ENCODE results near the gene GRK5.

GRK5 gene

DNA sequence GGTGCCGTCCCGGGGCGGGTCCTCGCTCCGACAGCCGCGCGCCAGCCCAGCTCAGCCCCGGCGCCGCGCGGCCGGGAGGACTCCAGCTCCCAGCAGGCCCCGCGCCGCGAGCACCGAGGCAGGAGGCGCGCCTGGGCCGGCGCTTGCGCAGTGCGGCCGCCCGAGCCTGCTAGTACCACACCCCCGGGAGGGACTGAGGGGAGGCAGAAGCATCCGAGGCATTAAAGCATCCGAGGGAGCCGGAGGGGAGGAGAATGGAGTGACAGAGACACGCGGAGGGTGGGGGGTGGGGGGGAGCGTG is at the start of gene GRK5:
Gene GRK5 (plus strand): TSS at position 206 of the 301 bp plus-strand sequence. CDS start 347 bp downstream, outside the sequence.
- DNase-seq (ENCODE audit: low spot score): peak; percentile 99
- TF ChIP-seq, protein P1, sequence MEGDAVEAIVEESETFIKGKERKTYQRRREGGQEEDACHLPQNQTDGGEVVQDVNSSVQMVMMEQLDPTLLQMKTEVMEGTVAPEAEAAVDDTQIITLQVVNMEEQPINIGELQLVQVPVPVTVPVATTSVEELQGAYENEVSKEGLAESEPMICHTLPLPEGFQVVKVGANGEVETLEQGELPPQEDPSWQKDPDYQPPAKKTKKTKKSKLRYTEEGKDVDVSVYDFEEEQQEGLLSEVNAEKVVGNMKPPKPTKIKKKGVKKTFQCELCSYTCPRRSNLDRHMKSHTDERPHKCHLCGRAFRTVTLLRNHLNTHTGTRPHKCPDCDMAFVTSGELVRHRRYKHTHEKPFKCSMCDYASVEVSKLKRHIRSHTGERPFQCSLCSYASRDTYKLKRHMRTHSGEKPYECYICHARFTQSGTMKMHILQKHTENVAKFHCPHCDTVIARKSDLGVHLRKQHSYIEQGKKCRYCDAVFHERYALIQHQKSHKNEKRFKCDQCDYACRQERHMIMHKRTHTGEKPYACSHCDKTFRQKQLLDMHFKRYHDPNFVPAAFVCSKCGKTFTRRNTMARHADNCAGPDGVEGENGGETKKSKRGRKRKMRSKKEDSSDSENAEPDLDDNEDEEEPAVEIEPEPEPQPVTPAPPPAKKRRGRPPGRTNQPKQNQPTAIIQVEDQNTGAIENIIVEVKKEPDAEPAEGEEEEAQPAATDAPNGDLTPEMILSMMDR (IDR thresholded peaks at IDR 0.05; ENCODE audit: extremely low read depth, missing control alignments): no peak

DNA sequence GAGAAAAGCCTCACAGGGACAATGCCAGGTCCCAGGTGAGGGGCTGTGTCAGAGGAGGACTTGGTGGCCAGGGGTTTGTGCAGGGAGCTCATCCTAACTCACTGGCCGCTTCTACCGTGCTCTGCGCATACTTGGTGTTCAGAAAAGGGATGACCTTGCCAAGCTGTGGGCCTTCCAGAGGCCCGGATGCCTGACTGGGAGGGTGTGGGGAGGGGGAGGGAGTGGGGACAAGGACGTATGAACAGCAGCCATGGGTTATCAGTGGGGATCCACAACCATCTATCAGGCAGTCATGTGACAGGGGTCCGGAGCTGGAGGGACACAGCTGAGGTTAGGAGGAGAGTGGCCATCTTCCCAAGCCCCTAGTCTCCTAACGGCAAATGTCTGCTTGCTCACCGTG is 48.0 kb upstream of the GRK5 start:
- DNase-seq (ENCODE audit: low spot score): no peak
- TF ChIP-seq, protein P1 (IDR thresholded peaks at IDR 0.05; ENCODE audit: extremely low read depth, missing control alignments): no peak

DNA sequence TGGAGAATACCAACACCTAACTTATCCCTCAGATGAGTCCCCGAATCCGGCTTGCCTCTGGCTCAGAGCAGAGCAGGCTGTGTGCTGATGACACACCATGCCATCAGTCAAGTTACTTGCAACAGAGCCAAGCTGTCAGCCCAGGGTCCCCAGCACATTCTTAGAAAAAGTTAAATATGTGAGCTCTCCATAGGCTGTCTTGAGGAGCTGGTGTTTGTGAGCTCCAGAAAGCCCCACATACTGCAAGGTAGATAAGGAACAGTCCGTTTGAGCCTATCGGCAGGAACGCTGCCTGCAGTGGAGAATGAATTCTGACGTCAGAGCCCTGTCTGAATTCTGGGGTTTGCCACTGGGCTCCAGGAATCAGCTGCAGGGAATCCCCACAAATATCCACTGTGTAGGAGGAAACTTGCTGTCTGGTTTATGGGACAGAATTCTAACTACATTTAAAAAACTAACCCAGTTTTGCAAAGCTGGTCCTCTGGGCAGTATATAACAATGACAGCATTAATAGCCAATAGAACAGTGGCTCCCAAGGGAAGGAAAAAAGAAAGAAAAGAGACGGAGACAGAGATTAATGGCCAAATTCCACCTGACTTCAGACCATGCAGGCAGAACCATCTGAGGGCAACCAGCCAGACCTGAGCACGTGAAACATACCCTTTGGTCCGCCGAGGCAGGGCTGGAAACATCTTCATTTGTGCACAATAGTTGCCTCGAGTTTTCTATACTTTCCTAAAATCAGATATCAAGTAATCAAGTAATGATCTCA is 45.5 kb upstream of the GRK5 start:
- TF ChIP-seq, protein P1 (IDR thresholded peaks at IDR 0.05; ENCODE audit: extremely low read depth, missing control alignments): no peak
- no peak for DNase-seq (ENCODE audit: low spot score)

DNA sequence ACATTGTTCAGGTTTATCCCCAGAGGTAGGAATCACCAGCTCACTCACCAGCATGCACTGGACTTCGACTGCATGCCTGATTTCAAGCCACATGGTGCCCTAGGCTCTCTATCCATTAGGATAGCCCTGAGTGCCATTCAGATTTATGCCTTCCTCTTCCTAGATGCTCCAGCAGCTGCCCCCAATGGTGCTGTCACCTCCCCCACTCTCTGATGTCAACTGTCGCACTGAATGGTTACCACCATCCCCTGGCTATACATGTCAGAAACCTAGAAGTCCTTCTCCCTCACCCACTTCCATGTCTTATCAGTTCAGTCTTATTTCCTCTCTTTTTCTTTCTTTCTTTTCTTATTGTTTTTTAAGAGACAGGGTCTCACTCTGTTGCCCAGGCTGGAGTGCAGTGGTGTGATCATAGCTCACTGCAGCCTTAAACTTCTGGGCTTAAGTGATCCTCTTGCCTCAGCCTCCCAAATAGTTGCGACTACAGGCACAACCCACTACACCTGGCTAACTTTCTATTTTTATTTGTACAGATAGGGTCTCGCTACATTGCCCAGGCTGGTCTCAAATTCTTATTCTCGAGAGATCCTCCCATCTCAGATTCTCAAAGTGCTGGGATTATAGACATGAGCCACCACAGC is 44.8 kb upstream of the GRK5 start:
- no peak for DNase-seq (ENCODE audit: low spot score)
- TF ChIP-seq, protein P1 (IDR thresholded peaks at IDR 0.05; ENCODE audit: extremely low read depth, missing control alignments): no peak

DNA sequence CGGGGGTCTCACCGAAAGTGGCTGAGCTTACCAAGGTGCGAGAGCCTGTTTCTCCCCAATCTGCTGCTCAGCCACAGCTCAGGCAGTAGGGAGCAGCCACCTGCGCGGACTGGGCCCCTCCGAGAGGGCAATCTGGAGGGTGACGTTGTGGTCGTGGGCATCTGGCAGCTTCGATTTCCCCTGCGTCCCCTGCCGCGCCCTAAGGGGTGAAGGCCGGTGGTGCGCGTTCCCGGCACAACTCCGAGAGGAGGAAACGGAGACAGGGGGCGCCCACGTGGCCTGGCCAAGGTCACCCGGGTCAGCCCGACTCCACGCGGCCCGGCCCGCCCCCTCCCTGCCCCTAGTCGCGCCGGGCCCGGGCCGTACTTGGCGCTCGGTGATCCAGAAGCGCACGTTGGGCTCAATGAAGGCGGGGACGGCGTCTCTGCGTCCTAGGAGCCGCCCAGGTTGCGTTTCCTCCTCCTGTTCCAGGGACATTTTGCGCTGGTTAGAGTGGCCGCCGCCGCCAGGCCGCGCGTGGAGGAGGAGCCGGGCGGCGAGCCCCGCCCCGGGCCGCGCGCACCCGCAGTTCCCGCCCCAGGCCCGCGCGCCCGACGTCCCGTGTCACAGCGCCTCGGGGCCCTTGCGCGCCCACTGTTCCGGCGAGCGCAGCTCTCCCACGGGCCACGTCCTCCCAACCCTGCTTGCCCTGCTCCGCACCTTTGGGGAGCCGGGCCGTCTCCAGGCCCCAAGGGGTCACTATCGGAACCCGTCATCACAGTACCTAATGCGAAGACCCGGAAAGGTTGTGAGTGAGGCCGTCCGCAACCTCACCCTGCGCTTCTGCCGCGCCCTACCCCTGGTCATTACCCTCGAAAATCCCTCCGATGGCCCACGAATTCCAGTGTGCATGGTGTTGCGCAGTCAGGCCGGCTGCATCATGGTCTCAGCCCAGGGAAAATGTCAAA is 41.9 kb upstream of the GRK5 start, which contains the start of gene SFXN4:
Gene SFXN4 (minus strand): TSS at position 544 of the 947 bp plus-strand sequence. CDS start 67 bp downstream, at position 477.
- TF ChIP-seq, protein P1 (IDR thresholded peaks at IDR 0.05; ENCODE audit: extremely low read depth, missing control alignments): no peak

DNA sequence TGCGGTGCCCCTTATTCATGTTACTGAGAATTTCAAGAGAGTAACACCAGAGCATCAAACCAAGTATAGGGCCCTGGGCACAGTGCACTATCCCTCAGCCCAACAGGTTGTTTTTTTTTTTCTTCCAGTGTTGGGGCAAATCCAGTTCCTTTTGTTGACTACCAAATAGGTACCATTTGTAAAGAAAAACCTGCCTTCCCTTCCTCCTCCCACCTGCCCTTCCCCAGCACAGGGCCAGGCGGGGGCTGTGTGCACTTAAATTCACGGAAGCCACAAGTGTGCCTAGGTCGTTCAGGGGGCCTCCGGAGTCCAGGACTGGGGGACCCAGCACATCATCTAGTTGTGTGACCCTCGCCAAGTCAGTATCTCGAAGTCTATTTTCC is 41.3 kb upstream of the GRK5 start:
- no peak for DNase-seq (ENCODE audit: low spot score)
- TF ChIP-seq, protein P1 (IDR thresholded peaks at IDR 0.05; ENCODE audit: extremely low read depth, missing control alignments): no peak

More for the DNA sequence above, 41.9 kb upstream of the GRK5 start, which contains the start of gene SFXN4:
- DNase-seq (ENCODE audit: low spot score): peak; percentile 93

Data from GM20000 (cell line).